Stimulated activated CD4-positive, alpha-beta T cell treated with anti-CD3 and anti-CD28 coated beads, Interleukin-15, amount 100 ng/mL, for 24 hours (primary cell): Measurements from ENCODE around the gene GLDN.
"Not testable (repeated sequence)": the region's sequence is repeated elsewhere in the genome, so short reads cannot be mapped to it uniquely, and the experiment has no call there.

ENCODE experiments used
- DNase-seq: peaks from one replicate; pipeline ENCODE4 v3.0.0-alpha.2; 2020

GLDN gene

GRCh38 chr15:51396921-51397320, 55.5 kb downstream of the GLDN start:
- no peak for DNase-seq

- no peak for DNase-seq
Observed at GRCh38 chr15:51398626-51399025, 57.2 kb downstream of the GLDN start.

GRCh38 chr15:51401051-51401780, 59.8 kb downstream of the GLDN start:
- no peak for DNase-seq

- peak; percentile 19 for DNase-seq
Observed at GRCh38 chr15:51401872-51402517, 60.5 kb downstream of the GLDN start.

GRCh38 chr15:51403072-51403878, 61.8 kb downstream of the GLDN start:
- DNase-seq: no peak

GRCh38 chr15:51403946-51404695, 62.7 kb downstream of the GLDN start:
- no peak for DNase-seq

- no peak for DNase-seq
Observed at GRCh38 chr15:51405693-51406523, 64.5 kb downstream of the GLDN start.

- DNase-seq: no peak
Observed at GRCh38 chr15:51414256-51414860, 72.9 kb downstream of the GLDN start.

GRCh38 chr15:51416129-51416528, 74.7 kb downstream of the GLDN start:
- no peak for DNase-seq

- DNase-seq: not testable (repeated sequence)
Observed at GRCh38 chr15:51423040-51423439, 81.6 kb downstream of the GLDN start.

- DNase-seq: no peak
Observed at GRCh38 chr15:51424780-51425179, 83.3 kb downstream of the GLDN start.

GRCh38 chr15:51425517-51426040, 84.1 kb downstream of the GLDN start:
- DNase-seq: no peak

- DNase-seq: no peak
Observed at GRCh38 chr15:51438526-51438925, 97.1 kb downstream of the GLDN start.

GRCh38 chr15:51443282-51443914, 101.9 kb downstream of the GLDN start:
- DNase-seq: no peak

- no peak for DNase-seq
Observed at GRCh38 chr15:51444112-51444511, 102.7 kb downstream of the GLDN start.

- DNase-seq: no peak
Observed at GRCh38 chr15:51444807-51445206, 103.4 kb downstream of the GLDN start.

GRCh38 chr15:51446029-51446744, 104.7 kb downstream of the GLDN start:
- not testable (repeated sequence) for DNase-seq

- no peak for DNase-seq
Observed at GRCh38 chr15:51447855-51448621, 106.6 kb downstream of the GLDN start.
